WI38 (cell line): Measurements from ENCODE around the gene CTF1.

ENCODE experiments used
- H3K4me3 ChIP-seq: 2 replicates; pipeline ENCODE4 v1.5.1; 2011; ENCODE audit warnings: low read depth, mild to moderate bottlenecking, control low read depth, low read length
- CTCF ChIP-seq: IDR thresholded peaks from 2 replicates; pipeline ENCODE4 v1.5.1; 2012; ENCODE audit warnings: low read depth, mild to moderate bottlenecking, control low read depth, low read length

Gene CTF1

GRCh38 chr16:30924076-30924912, 27.9 kb downstream of the CTF1 start:
- TF ChIP-seq CTCF: no peak
- peak overlapping the region; percentile 90 for H3K4me3 ChIP-seq

GRCh38 chr16:30924913-30925631, 28.7 kb downstream of the CTF1 start:
- no peak for TF ChIP-seq CTCF
- H3K4me3 ChIP-seq: peak overlapping the region; percentile 90

- no peak for TF ChIP-seq CTCF
- H3K4me3 ChIP-seq: no peak overlapping the region; the same call in 1 of the 2 replicates
Measured at GRCh38 chr16:30925632-30925987, 29.2 kb downstream of the CTF1 start.

GRCh38 chr16:30925995-30926811, 29.8 kb downstream of the CTF1 start:
- TF ChIP-seq CTCF: no peak
- no peak overlapping the region for H3K4me3 ChIP-seq

- no peak overlapping the region for H3K4me3 ChIP-seq
- no peak for TF ChIP-seq CTCF
Measured at GRCh38 chr16:30926937-30927788, 30.7 kb downstream of the CTF1 start.

- H3K4me3 ChIP-seq: no peak overlapping the region
- TF ChIP-seq CTCF: no peak
Measured at GRCh38 chr16:30927789-30928378, 31.5 kb downstream of the CTF1 start.
